NCI-H748 (cell line): ENCODE measurements around the gene ELL2.
A peak's percentile ranks its signal among the peaks of the same experiment; 100 is the strongest.

Experiments
- DNase-seq: peaks from one replicate; lab custom pipeline; 2025; ENCODE audit not compliant: unreplicated experiment; lab: John Stamatoyannopoulos, UW

ELL2 gene

GRCh38 chr5:95961617-95962474, at the start of gene ELL2:
Gene ELL2 (minus strand): TSS chr5:95961851. CDS start chr5:95961721, 130 bp downstream.
- DNase-seq: peak; percentile 89

GRCh38 chr5:96008987-96009647, 47.5 kb upstream of the ELL2 start:
- DNase-seq: no peak

GRCh38 chr5:96008487-96008886, 46.8 kb upstream of the ELL2 start:
- DNase-seq: no peak

- DNase-seq: no peak
Measured at GRCh38 chr5:96007051-96007450, 45.4 kb upstream of the ELL2 start.

- no peak for DNase-seq
Measured at GRCh38 chr5:96006291-96006690, 44.6 kb upstream of the ELL2 start.

GRCh38 chr5:96004754-96005153, 43.1 kb upstream of the ELL2 start:
- DNase-seq: no peak

- DNase-seq: no peak
Measured at GRCh38 chr5:96004087-96004486, 42.4 kb upstream of the ELL2 start.

- DNase-seq: no peak
Measured at GRCh38 chr5:96001262-96001661, 39.6 kb upstream of the ELL2 start.

- DNase-seq: no peak
Measured at GRCh38 chr5:96000308-96000707, 38.7 kb upstream of the ELL2 start.

- no peak for DNase-seq
Measured at GRCh38 chr5:95996904-95997723, 35.5 kb upstream of the ELL2 start.

GRCh38 chr5:95995962-95996489, 34.4 kb upstream of the ELL2 start:
- DNase-seq: no peak

- DNase-seq: no peak
Measured at GRCh38 chr5:95993776-95994175, 32.1 kb upstream of the ELL2 start.

- DNase-seq: no peak
Measured at GRCh38 chr5:95993266-95993665, 31.6 kb upstream of the ELL2 start.

- DNase-seq: no peak
Measured at GRCh38 chr5:95989283-95990048, 27.8 kb upstream of the ELL2 start.

- DNase-seq: no peak
Measured at GRCh38 chr5:95988877-95989276, 27.2 kb upstream of the ELL2 start.

- no peak for DNase-seq
Measured at GRCh38 chr5:95988094-95988493, 26.4 kb upstream of the ELL2 start.

GRCh38 chr5:95986937-95987520, 25.4 kb upstream of the ELL2 start:
- no peak for DNase-seq

- no peak for DNase-seq
Measured at GRCh38 chr5:95986001-95986400, 24.4 kb upstream of the ELL2 start.

- DNase-seq: no peak
Measured at GRCh38 chr5:95985249-95985648, 23.6 kb upstream of the ELL2 start.

- no peak for DNase-seq
Measured at GRCh38 chr5:95984287-95984938, 22.8 kb upstream of the ELL2 start.
